Smooth muscle cell (in vitro differentiated cells): ENCODE measurements around the gene TLE4. TPM values are rescaled to one million over a fixed set of nuclear protein-coding genes. Genes with fewer than 3 reads are reported as not detected.

Experiments
- DNase-seq: peaks from one replicate; lab custom pipeline; 2025; ENCODE audit not compliant: unreplicated experiment; lab: John Stamatoyannopoulos, UW
- H2AFZ ChIP-seq: fragments of 200-600 bp; sonication (generic); 2 replicates; pipeline ENCODE4 v1.6.0; 2016; ENCODE audit warnings: antibody characterized with exemption, low read depth, mild to moderate bottlenecking
- H3F3A ChIP-seq: fragments of 200-600 bp; sonication (generic); 2 replicates; pipeline ENCODE4 v1.6.0; 2017; ENCODE audit warnings: antibody characterized with exemption, low read depth
- H3K27ac ChIP-seq: fragments of 200-600 bp; sonication (generic); 2 replicates; pipeline ENCODE4 v1.5.1; 2016; ENCODE audit warnings: low read depth, mild to moderate bottlenecking
- H3K27me3 ChIP-seq: fragments of 200-600 bp; sonication (generic); 2 replicates; pipeline ENCODE4 v1.6.1; 2016; ENCODE audit warnings: low read depth, mild to moderate bottlenecking
- H3K36me3 ChIP-seq: fragments of 200-600 bp; sonication (generic); 2 replicates; pipeline ENCODE4 v1.5.1; 2016; ENCODE audit warnings: low read depth
- H3K4me1 ChIP-seq: fragments of 200-600 bp; sonication (generic); 2 replicates; pipeline ENCODE4 v1.5.1; 2016; ENCODE audit warnings: low read depth
- H3K4me2 ChIP-seq: fragments of 200-600 bp; sonication (generic); 2 replicates; pipeline ENCODE4 v1.6.0; 2016; ENCODE audit warnings: mild to moderate bottlenecking
- H3K4me3 ChIP-seq: fragments of 200-600 bp; sonication (generic); 2 replicates; pipeline ENCODE4 v1.5.1; 2016; ENCODE audit warnings: mild to moderate bottlenecking
- H3K79me2 ChIP-seq: fragments of 200-600 bp; sonication (generic); 2 replicates; pipeline ENCODE4 v1.6.0; 2016; ENCODE audit warnings: low read depth, mild to moderate bottlenecking
- H3K9ac ChIP-seq: fragments of 200-600 bp; sonication (generic); 2 replicates; pipeline ENCODE4 v1.6.0; 2016; ENCODE audit warnings: low read depth
- H3K9me3 ChIP-seq: fragments of 200-600 bp; sonication (generic); replicated peaks from 2 replicates; pipeline ENCODE4 v1.5.1; 2016; ENCODE audit warnings: low read depth
- H4K20me1 ChIP-seq: fragments of 200-600 bp; sonication (generic); 2 replicates; pipeline ENCODE4 v1.6.0; 2016; ENCODE audit warnings: low read depth
- WGBS: methylation state at CpG from one replicate; pipeline ENCODE4 v1.1.7; 2016; ENCODE audit warnings: low lambda C conversion rate; 5-methylcytosine and 5-hydroxymethylcytosine counted together
- polyA plus RNA-seq: library from polyadenylated mRNA; unstranded; fragments of >200 nt; fragmentation: Nextera tagmentation; extraction: Ambion mirVana; gene quantifications from 2 replicates; pipeline ENCODE4 v1.2.1, GENCODE V29; 2016
- total RNA-seq: library from RNA; depleted of rRNA; stranded (reverse); fragments of >200 nt; gene quantifications from 2 replicates; pipeline ENCODE4 v1.2.3, GENCODE V29; 2014
- TF ChIP-seq, protein P1 (sequence below): fragments of 200-600 bp; sonication (generic); IDR thresholded peaks from 2 replicates; pipeline ENCODE4 v1.5.1; 2017; ENCODE audit warnings: borderline replicate concordance, mild to moderate bottlenecking, antibody characterized with exemption; ENCODE audit not compliant: insufficient read depth, poor library complexity, severe bottlenecking

The TLE4 gene
- total and polyA plus RNA-seq, 2 experiments from 2014 or later: 31.6 to 74.3 TPM

DNA sequence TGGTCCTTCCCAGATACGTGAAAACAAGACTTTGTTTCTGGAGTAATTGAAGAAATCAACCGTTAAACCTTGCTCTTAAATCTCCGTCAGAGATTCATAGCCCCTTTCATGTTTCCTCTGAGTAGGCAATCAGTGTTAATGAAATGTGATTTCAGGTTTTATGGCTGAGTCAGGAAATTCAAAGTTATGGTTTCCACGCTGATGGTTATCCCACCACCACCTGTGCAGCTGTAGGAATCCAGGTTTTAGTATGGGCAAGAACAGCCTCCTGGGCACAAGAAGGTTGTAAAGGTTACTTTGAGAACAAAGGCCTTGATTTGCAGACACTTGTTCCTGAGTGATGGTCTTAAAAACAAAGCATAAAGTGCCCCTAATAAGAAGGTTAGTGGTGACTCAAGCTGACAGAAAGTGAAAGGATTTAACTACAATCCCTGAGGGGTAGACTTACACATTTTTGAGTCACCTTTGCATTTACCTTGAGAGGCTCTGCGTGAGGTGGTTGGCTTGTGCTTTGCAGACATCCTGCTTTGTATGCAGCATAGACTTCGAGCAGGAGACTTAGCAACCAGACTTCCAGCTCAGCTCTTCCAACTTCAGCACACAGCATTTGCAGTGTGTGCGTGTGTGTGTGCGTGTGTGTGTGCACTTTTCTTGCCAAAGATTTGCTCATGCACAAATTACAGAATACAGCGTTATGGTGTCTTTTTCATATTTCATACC lies 159.6 kb downstream of the TLE4 start:
- DNase-seq: no peak
- TF ChIP-seq, protein P1, sequence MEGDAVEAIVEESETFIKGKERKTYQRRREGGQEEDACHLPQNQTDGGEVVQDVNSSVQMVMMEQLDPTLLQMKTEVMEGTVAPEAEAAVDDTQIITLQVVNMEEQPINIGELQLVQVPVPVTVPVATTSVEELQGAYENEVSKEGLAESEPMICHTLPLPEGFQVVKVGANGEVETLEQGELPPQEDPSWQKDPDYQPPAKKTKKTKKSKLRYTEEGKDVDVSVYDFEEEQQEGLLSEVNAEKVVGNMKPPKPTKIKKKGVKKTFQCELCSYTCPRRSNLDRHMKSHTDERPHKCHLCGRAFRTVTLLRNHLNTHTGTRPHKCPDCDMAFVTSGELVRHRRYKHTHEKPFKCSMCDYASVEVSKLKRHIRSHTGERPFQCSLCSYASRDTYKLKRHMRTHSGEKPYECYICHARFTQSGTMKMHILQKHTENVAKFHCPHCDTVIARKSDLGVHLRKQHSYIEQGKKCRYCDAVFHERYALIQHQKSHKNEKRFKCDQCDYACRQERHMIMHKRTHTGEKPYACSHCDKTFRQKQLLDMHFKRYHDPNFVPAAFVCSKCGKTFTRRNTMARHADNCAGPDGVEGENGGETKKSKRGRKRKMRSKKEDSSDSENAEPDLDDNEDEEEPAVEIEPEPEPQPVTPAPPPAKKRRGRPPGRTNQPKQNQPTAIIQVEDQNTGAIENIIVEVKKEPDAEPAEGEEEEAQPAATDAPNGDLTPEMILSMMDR: no peak
- Histone ChIP-seq H3K9me3 (no peaks in the 10 kb centered on the region), H2AFZ (no peak overlapping the region), H3K27me3 (no peaks in the 10 kb centered on the region), H3K79me2 (no peaks in the 10 kb centered on the region), H3K4me2 (no peak overlapping the region), H4K20me1 (no peaks in the 10 kb centered on the region), H3K36me3 (peaks cover 5% of the 10 kb centered on the region), H3K27ac (peak overlapping the region; percentile 36), H3K9ac (no peak overlapping the region), H3K4me3 (no peak overlapping the region), H3F3A (no peaks in the 10 kb centered on the region), H3K4me1 (no peaks in the 10 kb centered on the region)
- WGBS: 72% methylated on average over 9 of the region's 9 CpGs

DNA sequence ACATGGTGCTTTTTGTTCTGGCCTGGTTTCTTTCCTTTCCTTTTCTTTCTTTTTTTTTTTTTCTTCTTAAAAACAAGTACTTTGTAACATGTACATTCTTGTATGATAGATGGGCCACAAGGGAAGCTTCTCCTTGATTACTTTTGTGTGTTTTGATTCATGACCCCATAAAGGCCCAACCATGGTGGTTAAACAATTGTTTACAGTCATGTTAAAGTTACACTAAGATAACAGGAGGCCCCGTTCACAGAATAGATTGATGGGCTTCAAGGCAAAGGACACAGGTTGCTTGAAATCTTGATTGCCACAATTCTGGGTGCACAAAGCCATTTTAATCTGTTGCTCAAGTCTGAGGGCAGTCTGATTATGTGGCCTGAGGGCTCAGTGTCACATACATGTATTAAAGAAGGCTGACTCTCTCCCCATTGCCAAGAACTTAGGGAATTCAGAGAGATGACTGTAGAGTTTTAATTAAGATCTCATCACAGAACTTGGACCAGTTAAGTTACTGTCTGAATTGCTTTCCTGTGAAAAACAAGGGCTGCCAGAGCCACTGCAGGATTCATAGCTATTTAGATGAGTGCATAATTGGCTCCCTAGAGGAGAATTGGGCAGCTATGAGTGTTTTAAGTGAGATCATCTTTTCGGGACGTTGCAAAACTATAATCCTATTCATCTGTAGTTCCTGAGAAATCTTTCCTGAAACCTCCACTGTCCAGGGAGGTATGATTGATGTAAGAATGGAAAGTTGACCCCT lies 163.4 kb downstream of the TLE4 start:
- Histone ChIP-seq H3K4me2 (no peak overlapping the region), H3F3A (no peaks in the 10 kb centered on the region), H3K4me1 (no peaks in the 10 kb centered on the region), H3K9me3 (no peaks in the 10 kb centered on the region), H2AFZ (no peak overlapping the region), H3K4me3 (no peak overlapping the region), H4K20me1 (no peaks in the 10 kb centered on the region), H3K27ac (no peak overlapping the region), H3K79me2 (no peaks in the 10 kb centered on the region), H3K36me3 (no peaks in the 10 kb centered on the region), H3K27me3 (no peaks in the 10 kb centered on the region), H3K9ac (no peak overlapping the region)
- WGBS: 74% methylated on average over 3 of the region's 3 CpGs
- TF ChIP-seq, protein P1: no peak
- DNase-seq: no peak

DNA sequence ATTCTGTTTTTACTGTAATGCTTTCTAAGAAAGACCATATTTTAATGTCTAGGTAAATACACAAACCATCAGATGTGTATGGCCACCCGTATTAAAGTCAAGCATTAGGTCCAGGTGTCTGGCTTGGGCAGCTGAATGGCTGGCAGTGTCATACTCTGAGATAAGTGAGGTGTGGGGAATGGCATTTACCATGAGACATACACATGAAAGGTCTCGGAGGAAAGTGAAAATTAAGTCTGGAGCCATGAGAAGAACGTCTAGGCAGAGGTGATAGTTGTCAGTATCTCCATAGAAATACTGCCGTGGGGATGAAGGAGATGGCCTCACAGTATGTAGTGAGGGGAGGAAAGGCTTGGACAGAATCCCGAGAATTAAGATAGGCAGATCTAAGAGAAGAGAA lies 164.3 kb downstream of the TLE4 start:
- Histone ChIP-seq H3K27ac (no peak overlapping the region), H3F3A (no peaks in the 10 kb centered on the region), H3K4me1 (no peaks in the 10 kb centered on the region), H3K36me3 (no peaks in the 10 kb centered on the region), H3K9ac (no peak overlapping the region), H3K4me2 (no peak overlapping the region), H4K20me1 (no peaks in the 10 kb centered on the region), H3K9me3 (no peaks in the 10 kb centered on the region), H3K4me3 (no peak overlapping the region), H2AFZ (no peak overlapping the region), H3K79me2 (no peaks in the 10 kb centered on the region), H3K27me3 (no peaks in the 10 kb centered on the region)
- TF ChIP-seq, protein P1: no peak
- DNase-seq: no peak
- WGBS: 81% methylated on average over 5 of the region's 5 CpGs
